HG03103 (cell line): ENCODE measurements around the gene WDR70.
A peak's percentile ranks its signal among the peaks of the same experiment; 100 is the strongest.
"Not testable (repeated sequence)": the region's sequence is repeated elsewhere in the genome, so short reads cannot be mapped to it uniquely, and the experiment has no call there.

ENCODE experiments used
- ATAC-seq: cut with Tn5 transposase; IDR thresholded peaks from one replicate; pipeline ENCODE4 v1.9.1; 2021; ENCODE audit warnings: low read depth; ENCODE audit not compliant: unreplicated experiment

The WDR70 gene

GRCh38 chr5:37667846-37668245 lies 288.7 kb downstream of the WDR70 start:
- no peak for ATAC-seq

- no peak for ATAC-seq
Observed at GRCh38 chr5:37668524-37669047, 289.5 kb downstream of the WDR70 start.

GRCh38 chr5:37672118-37672588 lies 293.0 kb downstream of the WDR70 start:
- ATAC-seq: peak; percentile 74

GRCh38 chr5:37674361-37674760 lies 295.2 kb downstream of the WDR70 start:
- not testable (repeated sequence) for ATAC-seq

GRCh38 chr5:37679326-37679725 lies 300.2 kb downstream of the WDR70 start:
- ATAC-seq: not testable (repeated sequence)

- not testable (repeated sequence) for ATAC-seq
Observed at GRCh38 chr5:37679903-37680302, 300.8 kb downstream of the WDR70 start.

GRCh38 chr5:37683072-37683471 lies 304.0 kb downstream of the WDR70 start:
- no peak for ATAC-seq

GRCh38 chr5:37685211-37685610 lies 306.1 kb downstream of the WDR70 start:
- no peak for ATAC-seq

GRCh38 chr5:37685816-37686215 lies 306.7 kb downstream of the WDR70 start:
- no peak for ATAC-seq

GRCh38 chr5:37688925-37689324 lies 309.8 kb downstream of the WDR70 start:
- ATAC-seq: not testable (repeated sequence)

- not testable (repeated sequence) for ATAC-seq
Observed at GRCh38 chr5:37694333-37694732, 315.2 kb downstream of the WDR70 start.

- ATAC-seq: no peak
Observed at GRCh38 chr5:37694867-37695266, 315.7 kb downstream of the WDR70 start.

- no peak for ATAC-seq
Observed at GRCh38 chr5:37695647-37696046, 316.5 kb downstream of the WDR70 start.

GRCh38 chr5:37696190-37697021 lies 317.3 kb downstream of the WDR70 start:
- ATAC-seq: no peak

GRCh38 chr5:37701868-37702267 lies 322.8 kb downstream of the WDR70 start:
- no peak for ATAC-seq

GRCh38 chr5:37703841-37704241 lies 324.7 kb downstream of the WDR70 start:
- no peak for ATAC-seq

GRCh38 chr5:37704406-37704805 lies 325.3 kb downstream of the WDR70 start:
- ATAC-seq: no peak

- no peak for ATAC-seq
Observed at GRCh38 chr5:37709020-37709419, 329.9 kb downstream of the WDR70 start.

GRCh38 chr5:37710965-37711364 lies 331.8 kb downstream of the WDR70 start:
- no peak for ATAC-seq

- ATAC-seq: no peak
Observed at GRCh38 chr5:37712750-37713149, 333.6 kb downstream of the WDR70 start.

GRCh38 chr5:37714756-37715155 lies 335.6 kb downstream of the WDR70 start:
- ATAC-seq: no peak

- ATAC-seq: no peak
Observed at GRCh38 chr5:37715361-37715760, 336.2 kb downstream of the WDR70 start.
